Central memory CD8-positive, alpha-beta T cell (primary cell): ENCODE measurements around the gene ARL5A.
A peak's percentile ranks its signal among the peaks of the same experiment; 100 is the strongest.

ENCODE experiments used
- ATAC-seq: fragments of 150-1000 bp; cut with Tn5 transposase; replicated peaks from 2 replicates; pipeline ENCODE4 v1.10.0; 2022; ENCODE audit warnings: mild to moderate bottlenecking, moderate FRiP score, moderate number of reproducible peaks; ENCODE audit not compliant: poor library complexity, severe bottlenecking; ENCODE audit errors: extremely low read depth
- DNase-seq, 2 donors: peaks; one replicate each; pipeline ENCODE4 v3.0.0; 2021; ENCODE audit warnings: low spot score in 2 of 2
- H3K27ac Mint-ChIP-seq: one replicate; pipeline ENCODE4 v1.8.0; 2022; ENCODE audit warnings: low read depth, mild to moderate bottlenecking, moderate library complexity, mixed read lengths
- H3K27me3 Mint-ChIP-seq: one replicate; pipeline ENCODE4 v1.8.0; 2022; ENCODE audit warnings: mixed read lengths
- H3K36me3 Mint-ChIP-seq: one replicate; pipeline ENCODE4 v1.8.0; 2022; ENCODE audit warnings: mild to moderate bottlenecking, moderate library complexity, mixed read lengths; ENCODE audit not compliant: insufficient read depth
- H3K4me1 Mint-ChIP-seq: one replicate; pipeline ENCODE4 v1.8.0; 2022; ENCODE audit warnings: mixed read lengths
- H3K4me3 Mint-ChIP-seq: one replicate; pipeline ENCODE4 v1.8.0; 2022; ENCODE audit warnings: mild to moderate bottlenecking, moderate library complexity, mixed read lengths
- H3K9me3 Mint-ChIP-seq: one replicate; pipeline ENCODE4 v1.8.0; 2022; ENCODE audit warnings: mixed read lengths

The ARL5A gene

GRCh38 chr2:151851761-151852160 is 23.5 kb upstream of the ARL5A start:
- H3K36me3 Mint-ChIP-seq = no peaks in the 10 kb centered on the region
- no peak for ATAC-seq
- H3K27me3 Mint-ChIP-seq = peaks cover 10% of the 10 kb centered on the region
- no peaks in the 10 kb centered on the region for H3K9me3 Mint-ChIP-seq
- no peak for DNase-seq
- no peak overlapping the region for H3K4me3 Mint-ChIP-seq
- no peak overlapping the region for H3K27ac Mint-ChIP-seq
- H3K4me1 Mint-ChIP-seq = no peaks in the 10 kb centered on the region

- Mint-ChIP-seq H3K36me3 (no peaks in the 10 kb centered on the region), H3K27ac (no peak overlapping the region), H3K4me1 (no peaks in the 10 kb centered on the region), H3K27me3 (peaks cover 21% of the 10 kb centered on the region), H3K4me3 (no peak overlapping the region), H3K9me3 (no peaks in the 10 kb centered on the region)
- DNase-seq (no peak), ATAC-seq (no peak)
Measured at GRCh38 chr2:151849413-151850010, 21.3 kb upstream of the ARL5A start.

- peaks cover 30% of the 10 kb centered on the region for H3K27me3 Mint-ChIP-seq
- no peaks in the 10 kb centered on the region for H3K4me1 Mint-ChIP-seq
- no peak overlapping the region for H3K4me3 Mint-ChIP-seq
- DNase-seq = no peak
- no peak overlapping the region for H3K27ac Mint-ChIP-seq
- no peaks in the 10 kb centered on the region for H3K9me3 Mint-ChIP-seq
- H3K36me3 Mint-ChIP-seq = no peaks in the 10 kb centered on the region
- no peak for ATAC-seq
Measured at GRCh38 chr2:151845884-151846283, 17.7 kb upstream of the ARL5A start.

GRCh38 chr2:151845481-151845880 is 17.3 kb upstream of the ARL5A start:
- Mint-ChIP-seq H3K27ac (no peak overlapping the region), H3K9me3 (no peaks in the 10 kb centered on the region), H3K4me1 (no peaks in the 10 kb centered on the region), H3K27me3 (peaks cover 30% of the 10 kb centered on the region), H3K36me3 (no peaks in the 10 kb centered on the region), H3K4me3 (no peak overlapping the region)
- DNase-seq = no peak
- no peak for ATAC-seq

GRCh38 chr2:151844211-151844896 is 16.1 kb upstream of the ARL5A start:
- Mint-ChIP-seq H3K4me1 (no peaks in the 10 kb centered on the region), H3K27ac (no peak overlapping the region)

GRCh38 chr2:151843691-151844061 is 15.5 kb upstream of the ARL5A start:
- ATAC-seq = no peak

More at GRCh38 chr2:151844211-151844896, 16.1 kb upstream of the ARL5A start:
- ATAC-seq (no peak), DNase-seq (no peak)
- Mint-ChIP-seq H3K27me3 (peaks cover 30% of the 10 kb centered on the region), H3K36me3 (no peaks in the 10 kb centered on the region), H3K4me3 (no peak overlapping the region), H3K9me3 (no peaks in the 10 kb centered on the region)

GRCh38 chr2:151842830-151843690 is 14.8 kb upstream of the ARL5A start:
- no peak for ATAC-seq
- H3K27ac Mint-ChIP-seq = no peak overlapping the region

More at GRCh38 chr2:151843691-151844061, 15.5 kb upstream of the ARL5A start:
- H3K27me3 Mint-ChIP-seq = peaks cover 30% of the 10 kb centered on the region
- H3K27ac Mint-ChIP-seq = no peak overlapping the region
- no peaks in the 10 kb centered on the region for H3K4me1 Mint-ChIP-seq
- DNase-seq = no peak
- no peak overlapping the region for H3K4me3 Mint-ChIP-seq
- no peaks in the 10 kb centered on the region for H3K36me3 Mint-ChIP-seq
- H3K9me3 Mint-ChIP-seq = no peaks in the 10 kb centered on the region

GRCh38 chr2:151841047-151841424 is 12.8 kb upstream of the ARL5A start:
- DNase-seq (no peak), ATAC-seq (no peak)
- Mint-ChIP-seq H3K4me1 (no peaks in the 10 kb centered on the region), H3K27me3 (peaks cover 17% of the 10 kb centered on the region), H3K27ac (no peak overlapping the region), H3K36me3 (no peaks in the 10 kb centered on the region), H3K9me3 (no peaks in the 10 kb centered on the region), H3K4me3 (no peak overlapping the region)

More at GRCh38 chr2:151842830-151843690, 14.8 kb upstream of the ARL5A start:
- Mint-ChIP-seq H3K9me3 (no peaks in the 10 kb centered on the region), H3K27me3 (peaks cover 26% of the 10 kb centered on the region), H3K36me3 (no peaks in the 10 kb centered on the region), H3K4me3 (no peak overlapping the region), H3K4me1 (no peaks in the 10 kb centered on the region)
- DNase-seq = no peak

- Mint-ChIP-seq H3K27ac (no peak overlapping the region), H3K27me3 (peaks cover 11% of the 10 kb centered on the region), H3K9me3 (no peaks in the 10 kb centered on the region), H3K4me1 (no peaks in the 10 kb centered on the region), H3K4me3 (no peak overlapping the region), H3K36me3 (no peaks in the 10 kb centered on the region)
- DNase-seq = no peak
- peak; percentile 40 for ATAC-seq
Measured at GRCh38 chr2:151840216-151841046, 12.2 kb upstream of the ARL5A start.

- no peak overlapping the region for H3K27ac Mint-ChIP-seq
- no peaks in the 10 kb centered on the region for H3K9me3 Mint-ChIP-seq
- H3K4me1 Mint-ChIP-seq = no peaks in the 10 kb centered on the region
- ATAC-seq = no peak
- H3K27me3 Mint-ChIP-seq = no peaks in the 10 kb centered on the region
- H3K4me3 Mint-ChIP-seq = no peak overlapping the region
- no peaks in the 10 kb centered on the region for H3K36me3 Mint-ChIP-seq
- no peak for DNase-seq
Measured at GRCh38 chr2:151837926-151838325, 9.7 kb upstream of the ARL5A start.

- DNase-seq = no peak
- Mint-ChIP-seq H3K36me3 (peaks cover 2% of the 10 kb centered on the region), H3K4me1 (peaks cover 7% of the 10 kb centered on the region), H3K27me3 (no peaks in the 10 kb centered on the region), H3K4me3 (no peak overlapping the region), H3K9me3 (no peaks in the 10 kb centered on the region), H3K27ac (no peak overlapping the region)
- no peak for ATAC-seq
Measured at GRCh38 chr2:151833984-151834383, 5.8 kb upstream of the ARL5A start.

- no peak overlapping the region for H3K4me3 Mint-ChIP-seq
- H3K36me3 Mint-ChIP-seq = peaks cover 17% of the 10 kb centered on the region
- H3K9me3 Mint-ChIP-seq = no peaks in the 10 kb centered on the region
- DNase-seq (no peak), ATAC-seq (no peak)
- H3K27ac Mint-ChIP-seq = no peak overlapping the region
- peaks cover 32% of the 10 kb centered on the region for H3K4me1 Mint-ChIP-seq
- H3K27me3 Mint-ChIP-seq = no peaks in the 10 kb centered on the region
Measured at GRCh38 chr2:151830961-151831360, 2.7 kb upstream of the ARL5A start.
